Measurements from ENCODE around the gene POU2F2.
"Not testable (repeated sequence)": the region's sequence is repeated elsewhere in the genome, so short reads cannot be mapped to it uniquely, and the experiment has no call there.

Gene POU2F2

GRCh38 chr19:42124386-42124901 lies 7.8 kb downstream of the POU2F2 start:
- DNase-seq (ENCODE audit: low spot score) = no peak

GRCh38 chr19:42123765-42124164 lies 8.5 kb downstream of the POU2F2 start:
- no peak for DNase-seq (ENCODE audit: low spot score)

- no peak for DNase-seq (ENCODE audit: low spot score)
Measured at GRCh38 chr19:42122691-42123607, 9.3 kb downstream of the POU2F2 start.

- peak; percentile 91 for DNase-seq (ENCODE audit: low spot score)
Measured at GRCh38 chr19:42121656-42122069, 10.6 kb downstream of the POU2F2 start.

GRCh38 chr19:42121036-42121621 lies 11.1 kb downstream of the POU2F2 start:
- DNase-seq (ENCODE audit: low spot score) = no peak

GRCh38 chr19:42120276-42120980 lies 11.8 kb downstream of the POU2F2 start:
- DNase-seq (ENCODE audit: low spot score) = no peak

- DNase-seq (ENCODE audit: low spot score) = no peak
Measured at GRCh38 chr19:42117076-42117475, 15.2 kb downstream of the POU2F2 start.

- no peak for DNase-seq (ENCODE audit: low spot score)
Measured at GRCh38 chr19:42116308-42117075, 15.8 kb downstream of the POU2F2 start.

- no peak for DNase-seq (ENCODE audit: low spot score)
Measured at GRCh38 chr19:42115705-42116104, 16.5 kb downstream of the POU2F2 start.

- no peak for DNase-seq (ENCODE audit: low spot score)
Measured at GRCh38 chr19:42115219-42115618, 17.0 kb downstream of the POU2F2 start.

- no peak for DNase-seq (ENCODE audit: low spot score)
Measured at GRCh38 chr19:42114412-42114811, 17.8 kb downstream of the POU2F2 start.

- peak; percentile 93 for DNase-seq (ENCODE audit: low spot score)
Measured at GRCh38 chr19:42113641-42114348, 18.5 kb downstream of the POU2F2 start.

- DNase-seq (ENCODE audit: low spot score) = peak; percentile 46
Measured at GRCh38 chr19:42111811-42112210, 20.4 kb downstream of the POU2F2 start.

GRCh38 chr19:42111384-42111783 lies 20.9 kb downstream of the POU2F2 start:
- peak; percentile 72 for DNase-seq (ENCODE audit: low spot score)

- no peak for DNase-seq (ENCODE audit: low spot score)
Measured at GRCh38 chr19:42110658-42111057, 21.6 kb downstream of the POU2F2 start.

- no peak for DNase-seq (ENCODE audit: low spot score)
Measured at GRCh38 chr19:42109896-42110295, 22.4 kb downstream of the POU2F2 start.

- peak; percentile 91 for DNase-seq (ENCODE audit: low spot score)
Measured at GRCh38 chr19:42108527-42109389, 23.5 kb downstream of the POU2F2 start.

- DNase-seq (ENCODE audit: low spot score) = no peak
Measured at GRCh38 chr19:42105368-42105767, 26.9 kb downstream of the POU2F2 start.

- no peak for DNase-seq (ENCODE audit: low spot score)
Measured at GRCh38 chr19:42102877-42103276, 29.4 kb downstream of the POU2F2 start.

GRCh38 chr19:42100241-42100640 lies 32.0 kb downstream of the POU2F2 start:
- not testable (repeated sequence) for DNase-seq (ENCODE audit: low spot score)

Measured in GM03348 (cell line).